ENCODE measurements around the gene NSD2.

NSD2 gene

DNA sequence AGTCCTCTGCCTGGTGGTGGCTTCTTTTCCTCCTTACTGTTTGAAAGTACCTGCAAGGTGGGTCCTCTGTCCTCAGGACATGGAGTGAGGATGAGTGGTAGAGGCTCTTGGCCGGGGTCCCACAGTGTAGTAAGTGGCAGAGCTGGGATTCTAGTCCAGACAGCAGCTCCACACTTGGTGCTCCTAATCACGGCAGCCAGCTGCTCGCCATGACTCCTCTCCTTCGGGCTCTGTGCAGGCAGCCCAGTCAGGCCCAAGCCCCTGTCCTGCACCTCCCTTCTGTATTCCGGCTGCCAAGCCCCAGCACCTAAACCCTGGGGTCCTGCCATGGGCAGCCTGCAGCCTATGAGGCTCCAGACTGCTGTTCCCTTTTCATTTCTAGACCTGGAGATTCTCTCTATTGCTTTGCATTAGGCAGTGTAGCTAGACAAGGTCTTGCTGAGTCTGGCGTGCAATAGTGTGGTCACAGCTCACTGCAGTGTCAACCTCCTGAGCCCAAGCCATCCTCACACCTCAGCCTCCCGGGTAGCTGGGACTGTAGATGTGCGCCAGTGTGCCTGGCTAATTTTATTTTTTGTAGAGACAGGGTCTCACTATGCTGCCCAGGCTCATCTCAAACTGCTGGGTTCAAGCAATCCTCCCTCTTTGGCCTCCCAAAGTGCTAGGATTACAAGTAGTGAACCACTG is 24.9 kb downstream of the NSD2 start:
- TF ChIP-seq, protein P1, sequence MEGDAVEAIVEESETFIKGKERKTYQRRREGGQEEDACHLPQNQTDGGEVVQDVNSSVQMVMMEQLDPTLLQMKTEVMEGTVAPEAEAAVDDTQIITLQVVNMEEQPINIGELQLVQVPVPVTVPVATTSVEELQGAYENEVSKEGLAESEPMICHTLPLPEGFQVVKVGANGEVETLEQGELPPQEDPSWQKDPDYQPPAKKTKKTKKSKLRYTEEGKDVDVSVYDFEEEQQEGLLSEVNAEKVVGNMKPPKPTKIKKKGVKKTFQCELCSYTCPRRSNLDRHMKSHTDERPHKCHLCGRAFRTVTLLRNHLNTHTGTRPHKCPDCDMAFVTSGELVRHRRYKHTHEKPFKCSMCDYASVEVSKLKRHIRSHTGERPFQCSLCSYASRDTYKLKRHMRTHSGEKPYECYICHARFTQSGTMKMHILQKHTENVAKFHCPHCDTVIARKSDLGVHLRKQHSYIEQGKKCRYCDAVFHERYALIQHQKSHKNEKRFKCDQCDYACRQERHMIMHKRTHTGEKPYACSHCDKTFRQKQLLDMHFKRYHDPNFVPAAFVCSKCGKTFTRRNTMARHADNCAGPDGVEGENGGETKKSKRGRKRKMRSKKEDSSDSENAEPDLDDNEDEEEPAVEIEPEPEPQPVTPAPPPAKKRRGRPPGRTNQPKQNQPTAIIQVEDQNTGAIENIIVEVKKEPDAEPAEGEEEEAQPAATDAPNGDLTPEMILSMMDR (IDR thresholded peaks at IDR 0.05; ENCODE audit: unreplicated experiment in 3 of 3), result no peak
- no peak overlapping the region for H3K27ac Mint-ChIP-seq
- H3K36me3 Mint-ChIP-seq (ENCODE audit: low read depth), result peaks cover 37% of the 10 kb centered on the region
- H3K4me3 Mint-ChIP-seq, result no peak overlapping the region
- no peaks in the 10 kb centered on the region for H3K27me3 Mint-ChIP-seq (ENCODE audit: low read depth)
- H3K4me1 Mint-ChIP-seq, result peaks cover 12% of the 10 kb centered on the region
- no peaks in the 10 kb centered on the region for H3K9me3 Mint-ChIP-seq

DNA sequence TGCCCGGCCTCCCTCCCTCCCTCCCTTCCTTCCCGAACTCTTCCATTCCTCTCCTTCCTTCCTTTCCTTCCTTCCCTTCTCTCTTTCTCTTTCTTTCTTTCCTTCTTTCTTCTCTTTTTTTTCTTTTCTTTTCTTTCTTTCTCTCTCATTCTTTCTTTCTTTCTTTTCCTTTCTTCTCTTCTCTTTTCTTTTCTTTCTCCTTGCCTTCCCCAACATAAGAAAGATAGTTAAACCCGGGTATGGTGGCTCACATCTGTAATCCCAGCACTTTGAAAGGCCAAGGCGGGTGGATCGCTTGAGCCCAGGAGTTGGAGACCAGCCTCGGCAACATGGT is 25.4 kb downstream of the NSD2 start:
- Mint-ChIP-seq H3K27ac (no peak overlapping the region), H3K9me3 (no peaks in the 10 kb centered on the region), H3K4me3 (no peak overlapping the region), H3K27me3 (ENCODE audit: low read depth) (no peaks in the 10 kb centered on the region), H3K36me3 (ENCODE audit: low read depth) (peaks cover 38% of the 10 kb centered on the region), H3K4me1 (peaks cover 12% of the 10 kb centered on the region)
- TF ChIP-seq, protein P1 (IDR thresholded peaks at IDR 0.05; ENCODE audit: unreplicated experiment in 3 of 3), result no peak

DNA sequence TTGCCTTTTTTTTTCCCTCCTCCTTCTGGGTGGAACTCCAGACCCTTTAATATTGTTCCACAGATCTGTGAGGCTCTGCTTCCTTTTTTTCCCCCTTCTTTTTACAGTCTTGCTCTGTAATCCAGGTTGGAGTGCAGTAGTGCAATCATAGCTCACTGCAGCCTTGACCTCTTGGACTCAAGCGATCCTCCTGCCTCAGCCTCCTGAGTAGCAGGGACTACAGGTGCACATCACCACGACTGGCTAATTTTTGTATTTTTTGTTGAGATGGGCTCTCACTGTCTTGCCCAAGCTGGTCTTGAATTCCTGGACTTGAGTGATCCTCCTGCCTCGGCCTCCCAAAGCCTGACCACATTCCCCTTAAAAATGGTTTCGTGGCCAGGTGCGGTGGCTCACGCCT is 26.8 kb downstream of the NSD2 start:
- Mint-ChIP-seq H3K4me1 (peaks cover 12% of the 10 kb centered on the region), H3K27me3 (ENCODE audit: low read depth) (no peaks in the 10 kb centered on the region), H3K36me3 (ENCODE audit: low read depth) (peaks cover 41% of the 10 kb centered on the region), H3K4me3 (no peak overlapping the region), H3K9me3 (no peaks in the 10 kb centered on the region), H3K27ac (no peak overlapping the region)
- TF ChIP-seq, protein P1 (IDR thresholded peaks at IDR 0.05; ENCODE audit: unreplicated experiment in 3 of 3), result no peak

DNA sequence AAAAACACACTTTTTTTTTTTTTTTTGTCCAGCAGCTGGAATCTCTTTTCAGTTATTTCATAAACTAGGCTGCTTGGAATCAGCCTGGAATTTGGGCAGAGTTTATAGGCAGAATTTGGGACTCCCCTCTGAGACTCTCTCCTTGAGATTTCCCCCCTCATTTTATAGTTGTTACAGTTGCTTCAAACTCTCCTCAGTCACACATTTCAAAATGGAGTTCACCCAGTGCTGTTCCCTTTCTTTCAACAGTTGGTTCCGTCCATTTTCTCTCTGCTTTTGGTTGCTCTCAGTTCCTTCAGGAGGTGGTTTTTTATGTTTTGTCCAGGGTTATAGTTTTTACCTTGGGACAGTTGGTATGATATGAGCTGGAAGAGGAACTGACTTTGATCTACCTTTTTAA is 27.5 kb downstream of the NSD2 start:
- H3K4me3 Mint-ChIP-seq, result no peak overlapping the region
- peaks cover 46% of the 10 kb centered on the region for H3K36me3 Mint-ChIP-seq (ENCODE audit: low read depth)
- no peaks in the 10 kb centered on the region for H3K9me3 Mint-ChIP-seq
- no peak overlapping the region for H3K27ac Mint-ChIP-seq
- H3K4me1 Mint-ChIP-seq, result peaks cover 12% of the 10 kb centered on the region
- no peaks in the 10 kb centered on the region for H3K27me3 Mint-ChIP-seq (ENCODE audit: low read depth)
- TF ChIP-seq, protein P1 (IDR thresholded peaks at IDR 0.05; ENCODE audit: unreplicated experiment in 3 of 3), result no peak

DNA sequence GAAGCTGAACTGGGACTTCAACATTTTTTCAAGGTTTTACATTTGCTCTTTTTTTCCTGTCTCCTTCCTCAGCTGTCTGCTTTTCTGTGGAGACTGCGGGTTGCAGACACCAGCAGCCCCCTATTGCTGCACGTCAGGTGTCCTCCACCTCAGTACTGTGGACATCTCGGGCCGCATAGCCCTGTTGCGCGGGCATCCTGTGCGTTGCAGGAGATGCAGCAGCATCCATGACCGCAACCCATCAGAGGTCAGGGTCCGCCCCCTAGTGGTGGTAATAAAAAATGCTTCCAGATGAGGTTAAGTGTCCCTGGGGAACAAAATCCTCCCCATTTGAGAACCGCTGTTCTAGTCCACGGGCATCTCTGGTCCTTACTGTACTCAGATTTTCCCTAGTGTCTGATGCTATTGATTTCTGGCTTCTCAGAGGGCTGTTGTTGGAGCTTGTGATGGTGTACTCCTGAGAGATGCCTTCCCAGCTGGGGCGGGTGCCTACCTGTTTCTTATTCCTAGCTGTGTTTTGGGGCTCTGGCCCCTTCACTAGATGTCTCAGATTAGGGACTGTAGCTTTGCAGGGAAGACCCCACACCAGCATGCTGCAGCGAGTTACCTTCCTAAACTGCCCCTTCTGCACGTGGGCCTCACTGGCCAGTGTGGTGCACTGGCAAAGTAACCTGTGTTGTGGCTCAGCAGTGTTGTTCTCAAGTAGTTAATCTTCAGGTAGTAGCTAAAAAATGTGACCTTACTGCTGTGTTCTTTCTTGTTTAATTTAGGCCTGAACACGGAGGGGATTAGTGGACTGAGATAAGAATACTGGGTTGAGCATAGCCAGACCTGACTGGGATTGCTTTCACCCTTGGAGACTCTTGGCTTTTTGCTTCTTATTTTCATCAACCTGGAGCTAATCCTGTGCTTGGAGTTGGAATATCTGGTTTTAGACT is 28.2 kb downstream of the NSD2 start:
- Mint-ChIP-seq H3K36me3 (ENCODE audit: low read depth) (peaks cover 47% of the 10 kb centered on the region), H3K4me3 (no peak overlapping the region), H3K27ac (peak overlapping the region in 1 of 3 experiments; percentile 21), H3K27me3 (ENCODE audit: low read depth) (no peaks in the 10 kb centered on the region), H3K4me1 (peaks cover 12% of the 10 kb centered on the region), H3K9me3 (no peaks in the 10 kb centered on the region)
- TF ChIP-seq, protein P1 (IDR thresholded peaks at IDR 0.05; ENCODE audit: unreplicated experiment in 3 of 3), result peak; percentile 83 to 88 (median 83)
